Measurements from ENCODE around the gene BBS7.

BBS7 gene

DNA sequence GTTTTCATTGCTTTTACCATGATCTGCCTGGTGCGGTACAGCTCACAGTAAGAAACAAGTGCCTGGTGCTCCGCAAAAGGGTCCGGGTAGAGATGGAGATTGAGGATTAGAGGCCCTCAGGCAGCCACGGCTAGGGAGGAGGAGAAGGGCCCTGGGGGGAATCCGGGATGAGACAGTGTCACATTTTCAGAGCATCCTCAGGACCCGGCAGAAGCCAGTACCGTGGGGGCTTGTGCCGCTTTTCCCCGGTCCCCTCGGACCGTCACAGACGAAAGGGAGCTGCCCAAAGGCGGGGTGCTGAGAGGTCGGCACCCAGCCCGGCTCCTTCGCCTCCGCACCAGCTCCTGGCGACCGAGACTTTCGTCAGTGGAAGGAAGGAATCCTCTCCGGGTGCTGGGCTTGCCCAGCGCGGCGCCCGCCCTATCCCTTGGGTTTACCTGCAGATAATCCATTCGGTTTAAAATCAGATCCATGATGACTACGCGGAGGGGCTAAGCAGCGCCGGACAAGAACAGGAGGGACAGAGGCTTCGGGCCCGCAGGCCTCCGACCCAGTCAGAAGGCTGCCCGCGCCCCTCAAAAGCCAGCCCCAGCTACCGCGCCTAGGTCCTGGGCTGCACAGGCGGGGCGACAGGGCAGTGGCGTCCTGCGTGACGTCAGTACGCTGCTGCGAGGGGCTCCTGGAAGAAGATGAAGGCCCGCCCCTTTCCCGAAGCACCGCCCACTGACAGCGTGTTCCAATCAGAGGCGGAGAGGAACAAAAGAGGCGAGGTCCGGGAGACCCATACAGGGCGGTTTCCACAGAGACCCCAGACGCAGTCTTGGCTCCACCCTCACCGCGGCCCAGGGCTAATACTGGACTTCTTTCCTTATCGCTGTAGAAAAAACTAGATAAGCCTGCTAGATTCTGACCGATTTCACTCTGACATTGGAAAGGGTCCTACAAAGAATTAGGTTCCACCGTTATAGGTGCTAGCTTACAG is at the start of gene BBS7:
Gene BBS7 (minus strand): TSS at position 634 of the 982 bp plus-strand sequence. CDS start 161 bp downstream, at position 473.
- DNase-seq: peak; percentile 87

DNA sequence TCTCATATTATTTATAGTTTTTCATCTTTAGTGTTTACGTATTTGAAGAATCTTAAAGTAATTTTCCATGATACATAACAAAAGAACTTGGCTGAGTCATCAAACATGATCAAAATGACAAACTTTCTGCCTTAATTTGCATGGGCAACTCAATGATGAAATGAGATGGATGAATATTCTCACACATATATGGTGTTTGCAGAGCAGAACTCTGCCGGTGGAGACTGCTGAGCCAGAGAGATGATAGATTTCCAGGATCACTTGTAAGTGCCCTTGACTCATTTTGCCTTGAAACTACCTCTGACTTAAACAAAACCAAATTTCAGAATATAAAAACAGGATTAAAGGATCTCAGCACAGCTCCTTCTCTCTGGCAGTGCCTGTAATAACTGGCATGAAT is 43.4 kb upstream of the BBS7 start:
- DNase-seq: no peak

DNA sequence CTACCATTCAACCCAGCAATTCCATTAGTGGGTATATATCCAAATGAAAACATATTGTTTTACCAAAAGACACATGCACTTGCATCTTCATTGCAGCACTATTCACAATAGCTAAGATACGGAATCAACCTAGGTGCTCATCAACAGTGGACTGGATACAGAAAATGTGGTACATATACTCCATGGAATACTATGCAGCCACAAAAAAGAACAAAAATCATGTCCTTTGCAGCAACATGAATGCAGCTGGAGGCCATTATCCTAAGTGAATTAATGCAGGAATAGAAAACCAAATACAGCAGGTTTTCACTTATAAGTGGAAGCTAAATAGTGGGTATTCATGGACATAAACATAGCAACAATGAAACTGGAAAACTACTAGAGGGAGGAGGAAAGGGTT is 38.1 kb upstream of the BBS7 start:
- DNase-seq: no peak

DNA sequence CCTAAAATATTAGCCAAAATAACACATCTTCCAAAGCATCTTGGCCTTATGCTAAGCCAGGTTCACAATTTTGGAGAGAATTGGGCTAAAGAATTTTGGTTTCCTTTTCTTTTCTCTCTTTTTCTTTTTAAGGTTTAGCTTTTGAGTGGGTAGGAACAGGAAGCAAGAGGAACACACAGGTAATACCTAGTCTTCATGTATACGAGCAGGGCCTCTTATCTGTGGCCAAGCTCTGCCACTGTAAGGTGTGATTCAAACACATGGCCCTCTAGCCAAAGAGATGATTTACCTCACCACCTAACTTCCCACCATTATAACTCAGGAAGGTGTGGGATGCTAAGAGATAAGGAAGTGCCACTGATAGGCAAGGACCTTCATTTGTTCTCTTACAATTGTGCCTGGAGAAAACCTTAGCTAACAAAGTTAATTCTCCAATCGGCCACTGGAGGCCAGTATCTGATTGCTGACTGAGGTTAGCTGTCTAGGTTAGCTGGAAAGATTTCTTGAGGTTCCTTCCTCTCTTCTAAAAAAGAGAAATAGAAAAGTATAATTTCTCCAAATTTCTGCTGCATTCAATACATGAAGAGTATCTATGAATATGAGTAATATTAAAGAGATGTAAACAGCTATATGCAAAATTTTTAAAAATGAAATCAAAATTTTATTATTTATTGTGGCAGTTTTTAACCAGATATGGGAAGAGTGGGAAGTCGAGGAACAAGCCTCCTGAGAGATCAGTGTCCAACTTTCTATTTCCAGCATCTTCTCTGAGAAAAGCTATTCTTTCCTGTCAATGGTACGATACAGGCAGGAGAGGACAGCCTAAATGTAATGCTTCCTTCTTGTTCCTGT is 30.1 kb upstream of the BBS7 start:
- DNase-seq: no peak

DNA sequence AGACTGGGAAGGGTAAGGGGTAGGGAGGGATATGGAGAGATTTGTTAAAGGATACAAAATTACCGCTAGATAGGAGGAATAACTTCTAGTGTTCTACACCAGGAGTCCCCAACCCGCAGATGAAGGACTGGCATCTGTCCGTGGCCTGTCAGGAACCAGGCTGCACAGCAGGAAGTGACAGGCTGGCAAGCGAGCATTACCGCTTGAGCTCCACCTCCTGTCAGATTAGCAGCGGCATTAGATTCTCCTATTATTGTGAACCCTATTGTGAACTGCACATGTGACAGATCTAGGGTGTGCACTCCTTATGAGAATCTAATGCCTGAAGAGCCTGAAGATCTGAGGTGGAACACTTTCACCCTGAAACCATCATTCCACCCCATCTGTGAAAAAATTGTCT is 27.9 kb upstream of the BBS7 start:
- DNase-seq: no peak

DNA sequence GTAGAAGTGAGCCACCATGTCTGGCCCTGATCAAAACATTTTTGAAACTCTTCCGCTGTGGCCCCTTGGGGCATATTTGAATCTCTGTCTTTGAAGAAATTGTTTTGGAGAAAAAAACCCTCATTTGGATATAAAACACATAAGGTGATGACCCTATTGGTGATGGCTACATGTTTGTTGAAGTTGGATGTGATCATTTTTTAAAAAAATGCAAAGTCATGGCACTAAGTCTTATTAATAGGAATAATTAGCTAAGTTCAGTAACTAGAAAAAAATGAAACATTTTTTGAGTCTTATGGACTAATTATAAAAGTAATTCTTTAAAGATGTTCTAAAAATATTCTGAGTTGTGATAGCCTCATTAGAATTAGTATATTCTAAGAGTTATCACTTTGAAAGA is 17.9 kb upstream of the BBS7 start:
- DNase-seq: no peak

DNA sequence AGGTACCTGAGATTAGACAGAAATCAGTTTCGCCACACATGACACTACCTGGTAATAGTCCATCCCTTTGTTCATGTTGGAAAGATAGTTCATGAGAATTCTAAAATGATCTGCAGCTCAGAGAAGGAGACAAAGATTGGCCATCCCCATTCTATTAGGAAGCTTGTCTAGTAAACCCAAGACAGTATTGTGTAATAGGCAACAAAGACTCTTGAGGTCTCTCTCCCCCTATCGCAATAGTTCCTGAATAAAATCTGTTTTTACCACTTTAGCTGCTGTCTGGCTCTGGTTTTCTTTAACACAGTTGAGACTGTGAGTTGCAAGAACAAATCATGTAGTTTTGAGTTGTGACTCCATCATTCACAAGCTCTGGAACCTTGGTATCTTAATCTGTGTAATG is 14.8 kb upstream of the BBS7 start:
- no peak for DNase-seq

DNA sequence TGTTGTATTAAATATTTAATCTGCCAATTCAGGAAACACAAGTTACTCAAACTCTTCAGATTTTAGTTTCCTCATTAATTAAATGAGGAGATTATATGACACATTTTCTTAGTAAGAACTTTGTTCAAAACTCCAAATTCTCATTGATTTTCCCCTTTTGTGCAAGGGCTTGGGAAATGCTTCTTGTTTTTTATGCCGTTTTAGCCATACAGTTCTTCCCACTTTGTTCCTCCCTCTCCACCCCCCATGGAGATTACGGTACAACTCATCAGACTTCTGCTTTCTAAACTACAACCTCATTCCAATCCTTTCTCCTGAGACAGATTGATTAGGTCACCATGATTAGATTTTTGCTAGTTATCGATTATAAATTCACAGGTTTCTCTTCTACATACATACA is 10.9 kb upstream of the BBS7 start:
- no peak for DNase-seq

DNA sequence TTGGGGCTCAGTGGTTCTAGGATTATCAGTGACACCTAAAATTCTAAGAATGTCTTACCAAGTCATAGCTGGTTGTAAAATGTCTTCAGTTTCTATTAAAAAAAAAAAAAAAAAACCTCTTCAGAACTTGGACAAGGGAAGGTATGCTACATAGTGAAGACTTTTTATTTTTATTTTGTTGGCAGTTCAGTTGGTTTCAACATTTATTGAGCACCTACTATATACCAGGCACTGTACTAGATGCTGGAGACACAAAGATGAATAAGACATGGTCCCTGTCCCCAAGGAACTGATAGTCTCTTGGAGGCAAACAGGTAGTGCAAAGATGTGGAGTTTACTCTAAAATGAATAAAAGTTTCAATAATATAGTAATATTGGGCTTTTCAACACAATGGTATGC is 8.9 kb upstream of the BBS7 start:
- DNase-seq: no peak

GRCh38 chr4:121877041-121877773 is 6.9 kb upstream of the BBS7 start:
- DNase-seq: no peak

DNA sequence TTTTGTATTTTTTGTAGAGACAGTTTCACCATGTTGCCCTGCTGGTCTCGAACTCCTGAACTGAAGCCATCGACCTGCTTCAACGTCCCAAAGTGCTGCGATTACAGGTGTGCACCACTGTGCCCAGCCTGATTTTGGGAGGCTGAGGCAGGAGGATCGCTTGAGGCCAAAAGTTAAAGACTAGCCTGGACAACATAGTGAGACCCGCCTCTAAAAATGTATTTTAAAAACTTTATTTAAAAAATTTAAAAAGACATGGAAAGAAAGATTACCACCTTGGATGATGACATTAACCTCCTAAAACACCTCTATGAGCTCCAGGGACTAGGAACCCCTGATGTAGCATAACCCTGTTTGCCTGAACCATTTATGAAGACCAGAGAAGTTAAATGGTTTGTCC is 5.8 kb upstream of the BBS7 start:
- no peak for DNase-seq

DNA sequence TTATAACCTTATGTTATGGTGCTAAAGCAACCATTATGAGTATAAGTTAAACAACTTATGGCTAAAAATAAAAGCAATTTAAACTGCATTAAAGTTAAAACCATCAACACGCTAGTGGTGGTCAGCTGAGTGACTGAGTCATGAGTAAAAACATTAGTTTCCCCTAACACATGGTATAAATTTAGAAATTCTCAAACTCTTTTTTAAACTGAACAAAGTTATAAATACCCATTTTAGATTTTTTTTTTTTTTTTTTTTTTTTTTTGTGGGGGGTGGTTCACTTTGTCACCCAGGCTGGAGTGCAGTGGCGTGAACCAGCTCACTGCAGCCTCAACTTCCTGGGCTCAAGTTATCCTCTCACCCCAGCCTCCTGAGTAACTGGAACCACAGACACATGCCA is 5.4 kb upstream of the BBS7 start:
- no peak for DNase-seq

GRCh38 chr4:121873604-121874003 is 3.3 kb upstream of the BBS7 start:
- DNase-seq: no peak

DNA sequence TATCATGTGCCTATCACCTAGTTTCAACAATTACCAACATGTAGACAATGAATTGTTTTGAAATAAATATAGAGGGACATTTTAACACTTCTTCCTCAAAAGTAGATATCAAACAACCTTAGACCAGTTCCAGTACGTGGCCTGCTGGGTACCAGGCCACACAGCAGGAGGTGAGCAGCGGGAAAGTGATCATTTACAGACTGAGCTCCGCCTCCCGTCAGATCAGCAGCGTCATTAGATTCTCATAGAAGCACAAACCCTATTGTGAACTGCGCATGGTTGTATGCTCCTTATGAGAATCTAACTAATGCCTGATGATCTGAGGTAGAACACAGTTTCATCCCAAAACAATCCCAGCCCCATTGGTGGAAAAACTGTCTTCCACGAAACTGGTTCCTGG is 6.5 kb downstream of the BBS7 start:
- DNase-seq: no peak

DNA sequence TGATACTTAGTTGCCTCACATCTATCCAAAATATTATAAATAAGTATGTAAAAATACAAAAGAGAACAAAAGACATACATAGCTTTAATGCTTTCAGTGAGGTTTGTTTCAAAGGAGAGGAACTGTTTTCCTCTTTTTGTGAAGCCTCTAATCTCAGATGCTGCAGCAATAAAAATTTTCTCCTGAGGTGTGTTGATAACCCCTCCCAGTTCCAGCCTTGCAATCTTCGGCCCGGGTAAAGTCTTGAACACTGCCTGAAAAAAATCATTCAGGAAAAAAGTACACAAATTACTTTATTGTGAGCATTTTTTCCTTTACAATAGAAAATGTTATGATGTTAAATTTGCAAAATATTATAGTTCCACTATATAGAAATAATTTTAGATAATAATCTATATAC is 8.8 kb downstream of the BBS7 start:
- no peak for DNase-seq

- DNase-seq: no peak
These were observed 10.2 kb downstream of the BBS7 start for GRCh38 chr4:121860121-121860520.

GRCh38 chr4:121851354-121851753 is 18.9 kb downstream of the BBS7 start:
- DNase-seq: no peak

DNA sequence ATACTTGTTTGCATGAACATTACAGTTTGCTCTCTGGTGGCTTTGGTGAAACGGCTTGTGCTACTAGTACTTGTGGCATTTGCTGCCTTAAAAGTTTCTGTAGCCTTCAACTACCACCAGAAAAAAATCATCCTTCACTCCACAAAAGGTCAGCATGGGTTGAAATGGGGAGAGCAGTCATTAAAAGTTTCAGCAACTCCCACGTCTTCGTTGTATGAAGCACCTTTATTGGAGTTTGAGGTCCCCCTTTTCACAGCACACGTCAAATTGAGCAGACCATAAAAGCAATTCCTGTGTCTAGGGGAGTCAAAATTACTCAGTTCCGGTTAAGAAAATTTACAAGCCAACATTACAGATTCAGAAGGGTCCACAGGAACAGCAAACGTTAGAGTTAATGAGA is 23.6 kb downstream of the BBS7 start:
- no peak for DNase-seq

GRCh38 chr4:121842862-121843261 is 27.4 kb downstream of the BBS7 start:
- DNase-seq: no peak

DNA sequence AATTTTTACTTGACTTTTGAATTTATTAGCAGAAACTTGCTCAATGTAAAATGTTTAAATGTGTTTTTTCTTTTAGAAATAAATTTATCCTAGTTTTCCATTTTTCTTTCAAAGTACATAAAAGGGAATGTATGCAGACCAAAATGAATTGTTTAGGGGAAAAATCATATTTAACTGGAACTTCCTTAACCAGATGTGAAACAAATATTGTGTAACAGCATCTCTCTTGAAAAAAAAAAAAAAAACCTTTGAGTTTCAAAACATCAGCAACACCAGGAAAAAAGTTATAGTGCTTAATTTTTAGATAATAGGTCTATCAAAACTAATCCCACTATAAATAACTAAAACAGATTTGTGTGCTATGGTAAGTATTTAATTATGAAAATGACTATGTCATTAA is 32.1 kb downstream of the BBS7 start:
- DNase-seq: no peak

GRCh38 chr4:121829511-121829910 is 40.8 kb downstream of the BBS7 start:
- no peak for DNase-seq

- no peak for DNase-seq
These were observed 42.4 kb downstream of the BBS7 start for GRCh38 chr4:121827853-121828252.

- DNase-seq: no peak
These were observed 45.3 kb downstream of the BBS7 start for GRCh38 chr4:121824950-121825349.

Measured in NCI-H1436 treated with DMSO at 0.1 percent for 48 hours (cell line).